Calu3 (cell line): ENCODE results near the gene GMDS. TPM values are rescaled to one million over a fixed set of nuclear protein-coding genes. Genes with fewer than 3 reads are reported as not detected.

Experiments used
- BruUV-seq: library from RNA; stranded (reverse); fragments of 400-500 nt; replicated peaks from 2 replicates; lab custom pipeline; 2021; lab: Mats Ljungman, UMichigan
- CTCF ChIA-PET: fragments of 300-600 bp; sonication (Branson Sonifier 250); formaldehyde crosslinking; loops from one replicate; lab custom pipeline; 2022; ENCODE audit warnings: antibody characterized with exemption; lab: Charles Lee
- DNase-seq: peaks from one replicate; pipeline ENCODE4 v3.0.0; 2022
- H3K27ac Mint-ChIP-seq: one replicate; pipeline ENCODE4 v1.8.0; 2022; ENCODE audit warnings: mixed read lengths; ENCODE audit not compliant: unreplicated experiment
- H3K27me3 Mint-ChIP-seq: one replicate; pipeline ENCODE4 v1.8.0; 2022; ENCODE audit warnings: mixed read lengths; ENCODE audit not compliant: unreplicated experiment
- H3K36me3 Mint-ChIP-seq: one replicate; pipeline ENCODE4 v1.8.0; 2022; ENCODE audit warnings: mild to moderate bottlenecking, moderate library complexity, mixed read lengths; ENCODE audit not compliant: insufficient read depth, unreplicated experiment
- H3K4me1 Mint-ChIP-seq: one replicate; pipeline ENCODE4 v1.8.0; 2022; ENCODE audit warnings: mild to moderate bottlenecking, low read depth, mixed read lengths; ENCODE audit not compliant: unreplicated experiment
- H3K4me3 Mint-ChIP-seq: one replicate; pipeline ENCODE4 v1.8.0; 2022; ENCODE audit warnings: mild to moderate bottlenecking, low read depth, moderate library complexity, mixed read lengths; ENCODE audit not compliant: unreplicated experiment
- H3K9me3 Mint-ChIP-seq: one replicate; pipeline ENCODE4 v1.8.0; 2022; ENCODE audit warnings: low read depth, mixed read lengths; ENCODE audit not compliant: unreplicated experiment
- CTCF ChIP-seq: fragments of 200-600 bp; IDR thresholded peaks from one replicate; pipeline ENCODE4 v1.8.0; 2022; ENCODE audit warnings: antibody characterized with exemption; ENCODE audit not compliant: unreplicated experiment
- intact Hi-C: fragments of 100-400 bp; cut with micrococcal nuclease; formaldehyde crosslinking; loops from one replicate; pipeline ENCODE4 v1.10.0; 2022; ENCODE audit not compliant: unreplicated experiment
- total RNA-seq: library from RNA; stranded (reverse); gene quantifications from 2 replicates; pipeline ENCODE4 v1.2.3, GENCODE V29; 2022

Gene GMDS
- total RNA-seq, 1 experiment from 2014 or later: 58.2 TPM

GRCh38 chr6:1597924-1598323 lies 647.5 kb downstream of the GMDS start:
- H3K9me3 Mint-ChIP-seq: no peaks in the 10 kb centered on the region
- H3K27me3 Mint-ChIP-seq: peaks cover 18% of the 10 kb centered on the region
- peak overlapping the region; percentile 45 for H3K4me3 Mint-ChIP-seq
- DNase-seq: no peak
- H3K27ac Mint-ChIP-seq: peak overlapping the region; percentile 8
- H3K4me1 Mint-ChIP-seq: peaks cover 21% of the 10 kb centered on the region
- intact Hi-C loops: loop anchor here (2.0 to 5.0 kb wide), 4 partner anchors 599 to 1097 kb away; no protein-coding TSS in a partner anchor
- no peak for TF ChIP-seq CTCF
- BruUV-seq: no TSS peak
- CTCF ChIA-PET: interaction anchor here (0.6 to 2.6 kb wide), 6 partner anchors 89 to 1157 kb away, joined by 3 to 13 read pairs (median 4); no protein-coding TSS in a partner anchor
- H3K36me3 Mint-ChIP-seq: no peaks in the 10 kb centered on the region

DNA sequence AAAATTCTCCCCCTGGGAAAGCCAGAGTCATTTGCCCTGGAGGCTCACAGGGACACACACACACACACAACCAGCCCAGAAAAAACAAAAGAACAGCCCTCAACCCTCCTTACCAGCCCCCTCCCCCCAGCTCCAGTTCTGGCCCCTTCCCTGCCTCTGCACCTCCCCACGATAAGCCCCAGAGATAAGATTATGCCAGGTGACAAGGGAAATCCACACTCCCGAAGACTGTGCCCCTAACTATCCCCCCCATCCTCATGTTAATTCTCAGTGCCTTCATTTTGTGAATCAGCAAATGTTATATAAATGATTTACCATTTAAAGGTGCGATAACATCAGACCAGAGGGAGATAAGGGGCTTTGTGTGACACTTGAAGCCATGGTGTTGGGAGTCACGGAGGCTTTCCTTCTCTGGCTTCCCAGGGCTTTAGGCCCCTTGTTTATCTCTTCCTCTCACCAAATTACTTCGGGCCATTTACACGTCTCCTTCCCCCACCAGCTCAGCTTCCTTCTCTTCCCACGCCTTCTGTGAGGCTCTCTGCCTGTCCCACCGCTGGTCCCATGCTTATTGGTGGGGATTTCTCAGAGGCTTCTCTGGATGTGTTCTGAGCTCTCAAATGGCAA lies 648.2 kb downstream of the GMDS start:
- DNase-seq: no peak
- Mint-ChIP-seq H3K36me3 (no peaks in the 10 kb centered on the region), H3K9me3 (no peaks in the 10 kb centered on the region), H3K4me1 (peaks cover 21% of the 10 kb centered on the region), H3K27ac (peak overlapping the region; percentile 8), H3K4me3 (peak overlapping the region; percentile 45), H3K27me3 (peaks cover 24% of the 10 kb centered on the region)
- no peak for TF ChIP-seq CTCF
- CTCF ChIA-PET: interaction anchor here (0.6 to 2.6 kb wide), 5 partner anchors 506 to 1156 kb away, joined by 3 to 13 read pairs (median 4); no protein-coding TSS in a partner anchor
- BruUV-seq: no TSS peak
- intact Hi-C loops: loop anchor here (2.0 to 5.0 kb wide), 4 partner anchors 600 to 1098 kb away; no protein-coding TSS in a partner anchor

DNA sequence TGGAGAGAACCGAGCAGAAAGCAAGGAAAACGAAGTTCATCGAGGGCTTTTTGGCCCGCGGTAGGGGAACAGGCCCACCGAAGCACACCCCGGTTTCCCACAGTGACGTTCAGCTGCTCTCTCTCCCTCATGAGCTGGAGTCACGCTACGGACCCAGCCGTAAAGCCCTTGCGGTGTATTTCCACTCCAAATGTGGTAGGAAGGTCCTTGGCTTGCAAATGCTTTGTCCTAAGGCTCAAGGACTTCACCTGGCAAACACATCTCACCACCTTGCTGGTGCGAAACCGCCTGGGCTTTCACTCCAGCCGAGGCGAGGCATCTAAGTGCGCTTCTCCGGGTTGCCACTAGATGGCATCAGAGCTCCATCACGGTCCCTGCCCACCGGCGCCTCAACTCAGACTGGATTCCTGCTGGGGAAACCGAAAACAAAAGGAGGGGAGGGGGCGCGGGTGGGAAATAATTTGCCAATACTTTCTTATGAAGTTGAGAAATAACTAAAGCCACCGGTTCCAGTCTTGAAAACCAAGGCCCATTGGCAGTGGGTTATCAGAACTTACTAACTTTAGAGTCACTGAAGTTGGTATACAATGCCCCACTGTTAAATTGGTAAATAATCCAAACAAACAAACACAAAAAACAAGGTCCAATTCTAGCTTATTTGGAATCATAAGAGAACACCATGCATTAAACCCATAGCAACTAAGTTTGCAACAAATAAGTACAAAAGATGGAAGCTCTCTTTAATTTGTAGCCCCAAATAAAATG lies 649.1 kb downstream of the GMDS start:
- H3K27me3 Mint-ChIP-seq: peaks cover 34% of the 10 kb centered on the region
- BruUV-seq: no TSS peak
- DNase-seq: peak; percentile 66
- peak; percentile 77 for TF ChIP-seq CTCF
- no peak overlapping the region for H3K27ac Mint-ChIP-seq
- H3K4me1 Mint-ChIP-seq: peaks cover 21% of the 10 kb centered on the region
- CTCF ChIA-PET: interaction anchor here (0.8 to 2.6 kb wide), 4 partner anchors 507 to 758 kb away, joined by 3 to 13 read pairs (median 6); no protein-coding TSS in a partner anchor
- H3K4me3 Mint-ChIP-seq: no peak overlapping the region
- H3K9me3 Mint-ChIP-seq: no peaks in the 10 kb centered on the region
- intact Hi-C loops: loop anchor here (2.0 to 5.0 kb wide), 4 partner anchors 601 to 1099 kb away; no protein-coding TSS in a partner anchor
- H3K36me3 Mint-ChIP-seq: no peaks in the 10 kb centered on the region

- BruUV-seq: no TSS peak
- no peak for TF ChIP-seq CTCF
- no peak overlapping the region for H3K4me3 Mint-ChIP-seq
- CTCF ChIA-PET: interaction anchor here (0.8 to 2.6 kb wide), 2 partner anchors 613 to 758 kb away, joined by 3 to 8 read pairs; no protein-coding TSS in a partner anchor
- no peaks in the 10 kb centered on the region for H3K9me3 Mint-ChIP-seq
- no peaks in the 10 kb centered on the region for H3K36me3 Mint-ChIP-seq
- H3K27ac Mint-ChIP-seq: no peak overlapping the region
- peaks cover 37% of the 10 kb centered on the region for H3K27me3 Mint-ChIP-seq
- no peak for DNase-seq
- peaks cover 21% of the 10 kb centered on the region for H3K4me1 Mint-ChIP-seq
- intact Hi-C loops: loop anchor here (2.0 to 5.0 kb wide), 4 partner anchors 601 to 1099 kb away; no protein-coding TSS in a partner anchor
Measured at GRCh38 chr6:1595271-1596087, 649.9 kb downstream of the GMDS start.
